ENCODE data around the gene TNFRSF1A. TPM values are rescaled to one million over a fixed set of nuclear protein-coding genes. Genes with fewer than 3 reads are reported as not detected.

The TNFRSF1A gene
- total RNA-seq, 4 donors from 2014 or later: 229 to 317 (median 258) TPM

DNA sequence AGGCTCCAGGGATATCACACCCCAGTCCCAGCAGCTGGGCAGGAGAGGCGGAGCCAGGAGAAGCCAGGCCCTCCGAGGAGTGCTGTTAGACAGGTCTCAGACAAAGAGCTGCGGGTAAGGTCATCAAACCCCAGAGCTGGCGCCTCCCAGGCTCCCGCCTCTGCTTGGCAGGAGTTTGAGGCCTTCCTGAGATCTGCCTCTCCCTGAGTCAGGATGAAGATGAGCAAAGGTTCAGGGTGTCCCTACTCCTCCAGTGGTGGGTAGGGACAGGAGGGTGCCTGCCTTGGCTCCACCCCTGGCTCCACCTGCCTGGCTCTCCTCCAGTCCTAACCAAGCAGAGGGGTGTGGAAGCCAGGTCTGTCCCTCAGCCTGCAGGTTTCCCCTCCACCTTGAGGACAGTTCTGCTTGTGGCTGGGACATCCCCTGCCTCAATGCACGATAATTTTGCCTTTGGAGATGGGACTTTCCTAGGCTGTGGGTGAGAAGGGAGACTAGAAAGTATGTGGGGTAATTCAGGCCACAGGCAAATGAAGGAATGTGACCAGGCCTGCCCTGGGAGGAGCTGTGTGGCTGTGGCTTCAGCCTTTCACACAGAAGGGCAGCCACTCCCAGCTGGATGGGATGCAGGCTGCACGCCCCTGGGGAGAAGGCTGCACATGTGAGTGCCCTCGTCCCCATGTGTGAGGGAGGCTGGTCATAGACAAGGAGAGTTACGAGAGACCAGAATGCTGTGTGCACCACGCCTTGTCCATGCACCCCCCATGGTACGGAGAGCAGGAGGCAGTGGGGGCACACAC lies 29.1 kb downstream of the TNFRSF1A start:
- no peaks in the 10 kb centered on the region for H3K36me3 ChIP-seq

GRCh38 chr12:6311822-6312528 lies 29.9 kb downstream of the TNFRSF1A start:
- Histone ChIP-seq H3K27ac (peak overlapping the region; percentile 81 to 92 (median 89)), H3K9me3 (no peaks in the 10 kb centered on the region), H3K4me1 (peaks cover 7 to 51% (median 32%) of the 10 kb centered on the region in 4 donors), H3K27me3 (peaks cover 13% of the 10 kb centered on the region), H3K36me3 (no peaks in the 10 kb centered on the region), H3K4me3 (peak overlapping the region in 1 of 4 donors; percentile 61)
- no peak for DNase-seq
- intact Hi-C loops (cut with DNase I; ENCODE audit: low total_unique reads) (no loop called here), in situ Hi-C loops (cut with MboI; ENCODE audit: low pct_ligation_motif_present in 1 of 4, low pct_unique_long_range_greater_than_20kb in 1 of 4, low sequenced_read_pairs in 3 of 4) (no loop called here)
- TF ChIP-seq POLR2A (IDR thresholded peaks at IDR 0.05): no peak
- TF ChIP-seq POLR2AphosphoS5 (IDR thresholded peaks at IDR 0.05): peak in 1 of 3 donors; percentile 58
- WGBS, 2 donors (ENCODE audit: low coverage in 1 of 2): 65% methylated on average over 7 of the region's 8 CpGs; no CpG with 5 or more reads in 1 of the 2 donors

More for the DNA sequence above, 29.1 kb downstream of the TNFRSF1A start:
- Histone ChIP-seq H3K27me3 (peaks cover 13% of the 10 kb centered on the region), H3K9me3 (no peaks in the 10 kb centered on the region), H3K27ac (peak overlapping the region; percentile 81 to 92 (median 89)), H3K4me1 (peaks cover 7 to 51% (median 32%) of the 10 kb centered on the region in 4 donors), H3K4me3 (peak overlapping the region in 1 of 4 donors; percentile 17)
- TF ChIP-seq POLR2AphosphoS5 (IDR thresholded peaks at IDR 0.05) (peak; percentile 49 to 79 (median 71)), CTCF (IDR thresholded peaks at IDR 0.05) (no peak), POLR2A (IDR thresholded peaks at IDR 0.05) (peak; percentile 78), EP300 (IDR thresholded peaks at IDR 0.05; ENCODE audit: low read depth) (no peak)
- WGBS, 2 donors (ENCODE audit: low coverage in 1 of 2): 65% methylated on average over 6 of the region's 11 CpGs; no CpG with 5 or more reads in 1 of the 2 donors
- intact Hi-C loops (cut with DNase I; ENCODE audit: low total_unique reads): no loop called here
- DNase-seq: peak; percentile 92
- in situ Hi-C loops (cut with MboI; ENCODE audit: low pct_ligation_motif_present in 1 of 4, low pct_unique_long_range_greater_than_20kb in 1 of 4, low sequenced_read_pairs in 3 of 4): no loop called here

GRCh38 chr12:6310771-6311610 lies 30.9 kb downstream of the TNFRSF1A start:
- Histone ChIP-seq H3K9me3 (no peaks in the 10 kb centered on the region), H3K27ac (peak overlapping the region; percentile 81 to 92 (median 89)), H3K4me3 (peak overlapping the region; percentile 26 to 65 (median 58)), H3K27me3 (peaks cover 13% of the 10 kb centered on the region), H3K4me1 (peaks cover 7 to 51% (median 32%) of the 10 kb centered on the region in 4 donors), H3K36me3 (no peaks in the 10 kb centered on the region)
- in situ Hi-C loops (cut with MboI; ENCODE audit: low pct_ligation_motif_present in 1 of 4, low pct_unique_long_range_greater_than_20kb in 1 of 4, low sequenced_read_pairs in 3 of 4) (no loop called here), intact Hi-C loops (cut with DNase I; ENCODE audit: low total_unique reads) (no loop called here)
- WGBS, 2 donors (ENCODE audit: low coverage in 1 of 2): 26% methylated on average over 31 of the region's 43 CpGs; no CpG with 5 or more reads in 1 of the 2 donors
- DNase-seq: no peak
- TF ChIP-seq EP300 (IDR thresholded peaks at IDR 0.05; ENCODE audit: low read depth): no peak
- no peak for TF ChIP-seq CTCF (IDR thresholded peaks at IDR 0.05)
- no peak for TF ChIP-seq POLR2A (IDR thresholded peaks at IDR 0.05)
- TF ChIP-seq POLR2AphosphoS5 (IDR thresholded peaks at IDR 0.05): no peak

DNA sequence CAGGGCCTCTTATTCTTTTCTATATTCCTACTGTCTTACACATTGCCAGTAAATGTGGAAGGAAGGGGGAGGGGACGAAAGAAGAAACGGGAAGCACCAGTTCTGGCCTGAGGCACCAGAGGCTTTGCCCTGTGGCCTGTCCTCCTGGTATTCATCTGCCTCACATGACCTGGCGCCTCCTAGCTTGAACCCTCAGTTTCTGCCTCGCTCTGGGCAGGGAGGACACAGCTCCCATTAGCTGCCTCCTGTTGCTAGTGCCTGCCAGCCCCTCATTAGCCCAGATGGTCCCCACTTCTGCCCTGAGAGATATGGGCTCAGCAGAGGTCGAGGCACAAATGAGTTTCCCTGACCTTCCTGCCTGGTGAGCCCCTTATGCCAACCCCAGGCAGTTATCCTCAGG lies 34.3 kb downstream of the TNFRSF1A start:
- in situ Hi-C loops (cut with MboI; ENCODE audit: low pct_ligation_motif_present in 1 of 4, low pct_unique_long_range_greater_than_20kb in 1 of 4, low sequenced_read_pairs in 3 of 4) (no loop called here), intact Hi-C loops (cut with DNase I; ENCODE audit: low total_unique reads) (no loop called here)
- DNase-seq: no peak
- TF ChIP-seq CTCF (IDR thresholded peaks at IDR 0.05) (no peak), POLR2A (IDR thresholded peaks at IDR 0.05) (no peak), EP300 (IDR thresholded peaks at IDR 0.05; ENCODE audit: low read depth) (no peak)
- H3K27ac ChIP-seq: no peak overlapping the region
- H3K36me3 ChIP-seq: no peaks in the 10 kb centered on the region
- no peaks in the 10 kb centered on the region for H3K9me3 ChIP-seq
- H3K27me3 ChIP-seq: peaks cover 13% of the 10 kb centered on the region
- peaks cover 0 to 49% (median 30%) of the 10 kb centered on the region in 4 donors for H3K4me1 ChIP-seq
- H3K4me3 ChIP-seq: no peak overlapping the region
- WGBS, 2 donors (ENCODE audit: low coverage in 1 of 2): 69 to 77% methylated on average over 3 to 5 of the region's 5 CpGs

Measured in transverse colon (tissue), 4 donors.